HG03045 (cell line): ENCODE data around the gene DNAJB13.

Experiments
- ATAC-seq: cut with Tn5 transposase; IDR thresholded peaks from one replicate; pipeline ENCODE4 v1.9.1; 2021; ENCODE audit warnings: mild to moderate bottlenecking, moderate library complexity; ENCODE audit not compliant: unreplicated experiment

Gene DNAJB13

DNA sequence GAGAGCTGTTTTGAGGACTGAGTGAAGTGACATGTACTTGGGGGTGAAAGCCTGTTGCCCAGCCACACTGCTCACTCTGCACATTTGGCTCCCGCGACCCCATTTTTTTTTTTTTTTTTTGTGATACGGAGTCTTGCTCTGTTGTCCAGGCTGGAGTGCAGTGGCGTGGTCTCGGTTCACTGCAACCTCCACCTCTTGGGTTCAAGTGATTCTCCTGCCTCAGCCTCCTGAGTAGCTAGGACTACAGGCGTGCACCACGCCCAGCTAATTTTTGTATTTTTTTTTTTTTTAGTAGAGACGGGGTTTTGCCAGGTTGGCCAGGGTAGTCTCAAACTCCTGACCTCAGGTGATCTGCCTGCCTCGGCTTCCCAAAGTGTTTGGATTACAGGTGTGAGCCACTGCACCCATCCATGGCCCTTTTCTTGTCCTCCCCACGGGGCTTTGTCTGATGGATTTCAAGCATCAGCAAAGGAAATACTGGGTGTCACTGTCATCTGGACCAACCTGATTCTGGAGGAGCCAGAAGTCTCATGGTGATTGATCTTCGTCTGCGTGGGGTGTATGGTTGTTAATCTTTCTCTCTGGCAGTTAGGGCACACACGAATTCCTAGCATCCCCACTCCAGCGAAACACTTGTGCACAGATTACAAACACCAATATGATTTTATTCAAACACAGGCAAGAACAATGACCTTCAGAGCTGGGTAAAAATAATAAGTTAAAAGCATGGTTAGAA is 61.4 kb downstream of the DNAJB13 start:
- no peak for ATAC-seq

DNA sequence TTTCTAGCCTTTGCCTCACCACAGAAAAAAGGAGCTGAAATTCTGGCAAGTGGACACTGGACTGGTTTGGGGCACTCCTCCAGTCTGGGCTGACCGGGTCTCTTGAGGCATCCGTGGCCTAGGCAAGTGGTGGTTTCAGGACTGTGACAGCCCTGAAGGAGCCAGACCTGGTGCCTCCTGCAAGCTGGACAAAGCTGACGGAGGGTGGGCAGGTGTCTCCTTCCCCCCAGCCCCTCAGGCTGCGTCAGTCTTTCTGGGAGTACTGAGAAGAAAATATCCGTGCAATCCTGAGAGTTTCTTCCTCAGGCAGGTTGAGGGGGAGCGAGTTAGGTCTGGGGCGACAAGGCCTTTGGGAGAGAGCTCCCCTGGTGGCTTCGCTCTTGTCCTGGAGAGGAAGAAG is 62.3 kb downstream of the DNAJB13 start:
- ATAC-seq, result no peak

DNA sequence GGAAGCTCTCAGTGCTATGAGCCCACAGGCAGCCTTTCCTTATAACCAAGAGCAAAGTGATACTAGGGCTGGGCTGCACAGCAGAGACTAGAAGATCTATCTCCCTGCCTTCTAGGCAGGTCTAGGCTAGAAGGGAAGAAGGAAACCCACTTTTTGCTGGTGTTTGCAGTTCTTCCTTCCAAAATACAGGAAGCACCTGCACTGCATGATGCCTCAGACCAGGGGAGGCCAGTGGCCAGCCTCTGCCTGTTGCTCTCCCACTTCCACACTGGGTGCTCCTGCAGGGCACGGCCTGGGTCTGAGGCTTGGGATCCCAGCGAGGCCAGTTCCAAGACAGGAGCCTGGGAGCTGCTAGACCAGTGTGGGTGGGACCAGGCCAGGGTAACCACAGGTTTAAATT is 64.1 kb downstream of the DNAJB13 start:
- ATAC-seq, result no peak

DNA sequence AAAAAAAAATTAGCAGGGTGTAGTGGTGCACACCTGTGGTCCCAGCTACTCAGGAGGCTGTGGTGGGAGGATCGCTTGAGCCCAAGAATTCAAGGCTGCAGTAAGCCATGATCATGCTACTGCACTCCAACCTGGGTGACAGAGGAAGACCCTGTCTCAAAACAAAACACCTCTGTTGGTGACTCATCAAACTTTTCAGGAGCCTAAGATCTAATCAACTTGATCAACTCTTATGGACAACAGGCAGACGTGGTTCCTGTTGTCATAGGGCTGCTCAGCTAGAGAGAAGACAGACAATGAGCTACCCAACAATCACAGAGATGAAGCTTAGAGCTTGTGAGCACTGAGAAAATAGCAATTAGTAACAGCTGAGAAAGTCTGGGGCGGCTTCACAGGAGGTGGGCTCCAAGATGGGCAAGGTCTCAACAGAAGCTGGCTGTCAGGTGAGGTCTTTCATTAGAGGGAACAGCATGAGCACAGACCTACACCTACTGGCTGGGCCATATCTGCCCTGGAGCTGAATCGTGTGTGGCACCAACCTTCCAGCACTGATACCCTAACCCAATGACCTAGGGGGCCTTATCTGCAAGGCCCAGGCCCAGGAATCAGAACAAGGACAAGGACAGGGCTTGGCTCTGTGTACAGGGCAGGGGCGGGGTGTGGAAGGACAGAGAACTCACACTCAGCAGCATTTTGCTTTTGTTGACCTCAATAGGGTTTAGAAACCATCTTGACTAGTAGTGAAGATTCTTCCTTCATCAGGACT is 65.3 kb downstream of the DNAJB13 start:
- ATAC-seq, result no peak

DNA sequence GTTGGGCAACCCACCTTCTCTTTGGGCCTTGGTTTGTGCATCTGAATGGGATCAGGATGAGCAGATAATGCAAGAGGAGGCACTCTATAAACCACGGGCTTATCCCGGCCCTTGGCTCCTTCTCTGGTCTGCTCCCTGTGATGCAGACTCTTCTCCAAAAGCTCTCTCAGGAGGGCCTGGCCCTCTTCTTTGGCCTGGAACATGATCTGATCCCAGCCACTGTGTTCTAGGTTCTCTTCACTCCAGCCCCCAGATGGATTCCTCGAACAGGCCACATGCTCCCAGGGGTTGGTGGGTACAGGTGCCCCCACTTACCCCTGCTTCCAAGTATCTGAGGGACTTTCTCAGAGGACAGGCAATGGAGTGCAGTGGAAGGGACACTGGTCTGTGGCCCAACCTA is 66.8 kb downstream of the DNAJB13 start:
- no peak for ATAC-seq

DNA sequence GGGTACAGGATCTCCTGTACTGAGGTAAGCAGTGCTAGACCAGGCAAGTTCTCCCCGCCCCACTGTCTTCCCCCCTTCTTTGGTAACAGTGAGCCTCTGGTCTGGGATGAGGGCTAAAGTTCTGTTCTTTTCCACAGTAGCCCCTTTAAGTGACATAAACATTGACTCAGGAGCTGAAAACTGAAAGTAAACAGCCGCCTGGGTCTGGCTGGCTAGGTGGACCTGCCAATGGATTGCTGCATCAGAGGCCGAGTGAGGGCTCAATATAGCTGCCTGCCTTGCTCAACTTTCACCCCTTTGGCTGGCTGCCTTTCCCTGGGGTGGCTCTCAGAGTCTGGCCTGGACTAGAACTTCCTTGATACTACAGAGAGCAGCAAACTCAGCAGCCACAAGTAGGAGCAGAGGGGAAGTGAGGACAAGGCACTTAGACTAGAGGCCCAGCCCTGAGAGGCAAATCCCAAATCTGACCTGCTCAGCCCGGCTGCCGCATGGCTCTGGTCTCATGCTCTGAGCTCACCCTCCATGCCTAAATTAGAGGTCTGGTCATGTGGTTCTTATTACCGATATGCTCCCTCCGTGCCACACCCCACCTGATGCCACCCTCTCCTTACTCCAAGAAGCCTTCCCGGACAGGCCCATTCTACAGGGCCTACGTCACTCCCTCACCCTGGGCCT is 67.6 kb downstream of the DNAJB13 start:
- ATAC-seq, result no peak

DNA sequence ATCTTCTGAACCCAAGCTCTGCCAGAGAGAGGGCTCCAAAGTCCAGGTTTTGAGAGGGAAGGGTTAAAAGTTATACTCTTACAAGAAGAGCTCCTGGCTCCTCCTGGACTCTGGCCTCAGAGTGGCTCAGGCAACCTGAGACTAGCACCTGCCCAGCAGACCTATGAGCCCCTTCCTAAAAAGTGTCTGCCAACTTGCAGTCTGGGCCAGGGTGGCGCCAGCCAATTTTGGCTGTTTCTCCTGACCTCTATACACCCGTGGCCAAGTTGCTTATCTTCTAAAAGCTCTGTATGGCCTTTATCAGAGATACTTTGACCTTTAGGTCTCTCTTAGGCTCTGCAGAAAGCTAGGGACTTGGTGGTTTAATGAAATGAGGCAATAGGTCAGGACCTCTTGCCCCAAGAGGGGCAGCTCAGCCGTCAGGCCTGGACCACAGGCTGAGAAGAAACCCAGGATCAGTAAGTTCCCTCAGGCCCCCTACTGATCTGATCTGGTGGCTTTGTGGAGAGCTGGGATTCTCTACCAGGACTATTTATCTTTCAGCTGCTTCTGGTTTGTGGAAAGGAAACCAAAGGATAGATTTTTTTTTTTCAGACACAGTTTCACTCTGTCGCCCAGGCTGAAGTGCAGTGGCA is 68.4 kb downstream of the DNAJB13 start:
- ATAC-seq, result no peak

DNA sequence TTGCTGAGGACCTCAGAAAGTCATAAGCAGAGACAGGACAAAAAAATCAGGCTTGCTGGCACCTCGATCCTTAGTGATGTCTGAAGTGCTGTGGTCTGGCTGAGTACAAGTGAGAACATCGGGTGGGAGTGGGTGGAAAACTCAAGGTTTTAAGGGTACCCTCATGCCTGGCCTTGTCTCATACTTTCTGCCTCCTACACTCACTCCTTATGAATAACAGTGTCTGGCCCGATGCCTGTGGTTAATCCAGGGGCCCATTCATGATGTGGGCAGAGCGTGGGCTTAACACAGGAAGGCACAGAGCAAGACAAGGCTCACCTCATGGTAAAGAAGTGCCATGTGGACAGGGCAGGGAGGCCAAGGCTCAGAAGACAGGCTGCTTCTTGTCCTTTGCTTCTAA is 69.0 kb downstream of the DNAJB13 start:
- ATAC-seq, result peak; percentile 49
